Right renal cortex interstitium (tissue), 3 donors: ENCODE results near the gene UGT2A1. TPM values are rescaled to one million over a fixed set of nuclear protein-coding genes. Genes with fewer than 3 reads are reported as not detected.

Experiments
- DNase-seq, 3 donors: peaks; one replicate each; pipeline ENCODE4 v3.0.0-alpha.2; 2013; ENCODE audit warnings: low read depth in 3 of 3, low spot score in 2 of 3
- polyA plus RNA-seq, 3 donors: library from polyadenylated mRNA; unstranded; fragments of 120-200 nt; gene quantifications; one replicate each; pipeline ENCODE4 v1.2.1, GENCODE V29; 2013; ENCODE audit not compliant: insufficient read length in 3 of 3

UGT2A1 gene
- polyA plus RNA-seq, 3 donors, result 0.40 to 68.7 (median 3.3) TPM

GRCh38 chr4:69594382-69594781 lies 58.7 kb downstream of the UGT2A1 start:
- no peak for DNase-seq

DNA sequence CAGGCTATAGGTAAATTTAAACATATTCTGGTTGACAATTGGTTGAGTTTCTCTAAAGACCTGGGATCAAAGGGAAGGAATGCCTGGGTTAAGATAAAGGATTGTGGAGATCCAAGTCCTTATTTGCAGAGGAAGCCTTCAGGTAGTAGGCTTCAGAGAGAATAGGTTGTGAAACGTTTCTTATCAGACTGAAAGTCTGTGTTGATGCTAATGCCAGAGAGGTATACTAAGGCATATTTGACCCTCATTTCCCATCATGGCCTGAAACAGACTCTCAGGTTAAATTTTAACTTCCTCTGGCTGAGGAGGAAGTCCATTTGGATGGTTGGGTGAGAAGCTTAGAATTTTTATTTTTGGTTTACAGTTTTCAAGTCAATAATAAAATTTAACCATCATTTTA lies 61.7 kb downstream of the UGT2A1 start:
- no peak for DNase-seq

GRCh38 chr4:69589884-69590283 lies 63.2 kb downstream of the UGT2A1 start:
- DNase-seq, result no peak

GRCh38 chr4:69584135-69584534 lies 68.9 kb downstream of the UGT2A1 start:
- no peak for DNase-seq

GRCh38 chr4:69583543-69583942 lies 69.5 kb downstream of the UGT2A1 start:
- no peak for DNase-seq

GRCh38 chr4:69577245-69577644 lies 75.8 kb downstream of the UGT2A1 start:
- no peak for DNase-seq

DNA sequence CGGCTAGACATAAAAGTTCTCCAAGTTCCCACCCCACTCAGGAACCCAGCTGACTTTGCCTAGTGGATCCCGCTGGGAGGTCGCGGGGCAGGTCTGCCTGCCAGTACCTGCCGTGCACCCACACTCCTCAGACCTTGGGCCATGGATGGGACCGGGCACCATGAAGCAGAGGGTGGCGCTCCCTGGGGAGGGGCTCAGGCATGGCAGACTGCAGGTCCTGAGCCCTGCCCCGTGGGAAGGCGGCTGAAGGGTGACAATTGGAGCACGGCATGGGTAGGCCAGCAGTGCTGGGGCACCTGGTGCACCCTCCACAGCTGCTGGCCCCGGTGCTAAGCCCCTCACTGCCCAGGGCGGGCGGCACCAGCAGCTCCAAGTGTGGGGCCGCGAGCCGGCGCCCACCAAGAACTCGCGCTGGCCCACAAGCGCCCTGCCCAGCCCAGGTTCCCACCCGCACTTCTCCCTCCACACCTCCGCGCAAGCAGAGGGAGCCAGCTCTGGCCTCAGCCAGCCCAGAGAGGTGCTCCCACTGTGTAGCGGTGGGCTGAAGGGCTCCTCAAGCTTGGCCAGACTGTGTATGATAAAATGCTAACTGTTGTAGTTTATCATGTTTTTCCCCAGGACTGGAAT lies 76.7 kb downstream of the UGT2A1 start:
- DNase-seq, result no peak

- DNase-seq, result no peak
These were observed 84.3 kb downstream of the UGT2A1 start for GRCh38 chr4:69568787-69569186.

GRCh38 chr4:69563424-69563823 lies 89.6 kb downstream of the UGT2A1 start:
- DNase-seq, result no peak

DNA sequence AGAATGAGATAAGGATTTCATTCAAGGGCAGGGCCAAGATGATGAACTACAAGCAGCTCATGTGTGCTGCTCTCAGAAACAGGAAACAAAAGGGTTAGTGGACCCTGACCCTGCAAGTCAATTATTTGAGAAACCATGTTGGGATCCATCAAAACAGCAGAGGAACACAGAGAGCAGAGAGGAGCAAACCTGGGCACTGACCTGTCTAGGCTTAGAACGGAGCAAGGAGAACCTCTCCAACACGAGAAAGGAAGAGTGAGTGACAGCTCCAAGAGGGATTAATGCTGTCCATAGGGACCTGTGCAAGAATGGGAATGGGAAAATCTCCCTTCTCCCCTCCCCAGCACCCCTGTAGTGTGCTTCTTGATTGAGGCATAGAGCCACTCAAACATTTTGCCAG lies 103.4 kb downstream of the UGT2A1 start:
- DNase-seq, result no peak

GRCh38 chr4:69546134-69546765 lies 106.8 kb downstream of the UGT2A1 start:
- no peak for DNase-seq

Other genes starting within 250 kb of the UGT2A1 start
- gene UGT2B4, start 157.3 kb downstream of the UGT2A1 start, polyA plus RNA-seq, result 1 to 10 TPM; 1.2 to 2.3 (median 1.6) TPM
- gene UGT2A2, start 13.6 kb downstream of the UGT2A1 start, polyA plus RNA-seq, result not detected
- gene SULT1B1, start 107.4 kb upstream of the UGT2A1 start, polyA plus RNA-seq, result 1 to 10 TPM in 1 of 3 donors, under 1 TPM in 2; 0.88 to 1.4 (median 1.00) TPM
- 100 to 1,000 TPM; 410 to 645 (median 503) TPM for gene SULT1E1, start 206.9 kb upstream of the UGT2A1 start, polyA plus RNA-seq